ENCODE data around the gene ARHGAP28. TPM values are rescaled to one million over a fixed set of nuclear protein-coding genes. Genes with fewer than 3 reads are reported as not detected.
A peak's percentile ranks its signal among the peaks of the same experiment; 100 is the strongest.

ARHGAP28 gene
- 17.6 and 104 TPM in 2 replicates for total RNA-seq (ENCODE audit: low replicate concordance)
- long read RNA-seq, partial matches to known transcripts, result 4 of 12 reads
- long read RNA-seq, other reads (novel, unspliced or antisense), result 8 of 12 reads

- Mint-ChIP-seq H3K36me3 (no peaks in the 10 kb centered on the region), H3K4me3 (peak within 1 kb of the TSS; percentile 100), H3K27ac (peak within 1 kb of the TSS; percentile 99), H3K4me1 (ENCODE audit: unreplicated experiment) (peaks cover 39% of the 10 kb centered on the region), H3K9me3 (no peaks in the 10 kb centered on the region), H3K27me3 (peaks cover 3% of the 10 kb centered on the region)
- peak; percentile 70 for TF ChIP-seq CTCF (conservative IDR thresholded peaks at IDR 0.05)
- DNase-seq (ENCODE audit: extremely low spot score, unreplicated experiment), result peak; percentile 90
Measured at GRCh38 chr18:6729247-6730091, at the start of gene ARHGAP28. Gene ARHGAP28 (plus strand): TSS chr18:6729716. CDS start chr18:6729822, 106 bp downstream.

- DNase-seq (ENCODE audit: extremely low spot score, unreplicated experiment), result no peak
- H3K27me3 Mint-ChIP-seq, result no peaks in the 10 kb centered on the region
- peaks cover 9% of the 10 kb centered on the region for H3K9me3 Mint-ChIP-seq
- no peaks in the 10 kb centered on the region for H3K36me3 Mint-ChIP-seq
- TF ChIP-seq CTCF (conservative IDR thresholded peaks at IDR 0.05), result no peak
- no peak overlapping the region for H3K27ac Mint-ChIP-seq
- no peak overlapping the region for H3K4me3 Mint-ChIP-seq
- peaks cover 32% of the 10 kb centered on the region for H3K4me1 Mint-ChIP-seq (ENCODE audit: unreplicated experiment)
Measured at GRCh38 chr18:6681331-6681875, 48.1 kb upstream of the ARHGAP28 start.

- Mint-ChIP-seq H3K27ac (no peak overlapping the region), H3K4me3 (no peak overlapping the region), H3K4me1 (ENCODE audit: unreplicated experiment) (peaks cover 25% of the 10 kb centered on the region), H3K36me3 (no peaks in the 10 kb centered on the region), H3K9me3 (peaks cover 5% of the 10 kb centered on the region), H3K27me3 (no peaks in the 10 kb centered on the region)
- TF ChIP-seq CTCF (conservative IDR thresholded peaks at IDR 0.05), result no peak
- DNase-seq (ENCODE audit: extremely low spot score, unreplicated experiment), result no peak
Measured at GRCh38 chr18:6682437-6683111, 46.9 kb upstream of the ARHGAP28 start.

GRCh38 chr18:6683112-6683876, 46.2 kb upstream of the ARHGAP28 start:
- H3K36me3 Mint-ChIP-seq, result no peaks in the 10 kb centered on the region

More at GRCh38 chr18:6683112-6683876, 46.2 kb upstream of the ARHGAP28 start:
- Mint-ChIP-seq H3K9me3 (peaks cover 5% of the 10 kb centered on the region), H3K4me3 (no peak overlapping the region), H3K4me1 (ENCODE audit: unreplicated experiment) (peaks cover 20% of the 10 kb centered on the region), H3K27ac (no peak overlapping the region), H3K27me3 (no peaks in the 10 kb centered on the region)
- no peak for DNase-seq (ENCODE audit: extremely low spot score, unreplicated experiment)
- TF ChIP-seq CTCF (conservative IDR thresholded peaks at IDR 0.05), result no peak
